GM12865 (cell line): ENCODE measurements around the gene CCT7.

Experiments used
- DNase-seq: peaks from one replicate; pipeline ENCODE4 v3.0.0; 2010; ENCODE audit warnings: low read depth
- H3K4me3 ChIP-seq: 2 replicates; pipeline ENCODE4 v1.5.1; 2011; ENCODE audit warnings: mild to moderate bottlenecking, low read depth, low read length, control low read depth
- CTCF ChIP-seq: IDR thresholded peaks from 2 replicates; pipeline ENCODE4 v1.5.1; 2011; ENCODE audit warnings: low read length, control low read depth, low read depth, inconsistent platforms; ENCODE audit not compliant: insufficient read depth; ENCODE audit errors: missing control alignments

The CCT7 gene

GRCh38 chr2:73249636-73250035 is 15.5 kb downstream of the CCT7 start:
- no peak for TF ChIP-seq CTCF
- no peak for DNase-seq
- H3K4me3 ChIP-seq = no peak overlapping the region

- no peak overlapping the region for H3K4me3 ChIP-seq
- no peak for DNase-seq
- no peak for TF ChIP-seq CTCF
Observed at GRCh38 chr2:73250872-73251846, 17.1 kb downstream of the CCT7 start.

- no peak overlapping the region for H3K4me3 ChIP-seq
- no peak for TF ChIP-seq CTCF
- no peak for DNase-seq
Observed at GRCh38 chr2:73252238-73253027, 18.3 kb downstream of the CCT7 start.

GRCh38 chr2:73253400-73253799 is 19.3 kb downstream of the CCT7 start:
- no peak for TF ChIP-seq CTCF
- DNase-seq = no peak

GRCh38 chr2:73253901-73254300 is 19.8 kb downstream of the CCT7 start:
- no peak overlapping the region for H3K4me3 ChIP-seq
- DNase-seq = no peak
- TF ChIP-seq CTCF = no peak

More at GRCh38 chr2:73253400-73253799, 19.3 kb downstream of the CCT7 start:
- H3K4me3 ChIP-seq = no peak overlapping the region

GRCh38 chr2:73254343-73255006 is 20.4 kb downstream of the CCT7 start:
- H3K4me3 ChIP-seq = no peak overlapping the region
- no peak for DNase-seq
- TF ChIP-seq CTCF = no peak
